ENCODE measurements around the gene PRMT1.

The PRMT1 gene

DNA sequence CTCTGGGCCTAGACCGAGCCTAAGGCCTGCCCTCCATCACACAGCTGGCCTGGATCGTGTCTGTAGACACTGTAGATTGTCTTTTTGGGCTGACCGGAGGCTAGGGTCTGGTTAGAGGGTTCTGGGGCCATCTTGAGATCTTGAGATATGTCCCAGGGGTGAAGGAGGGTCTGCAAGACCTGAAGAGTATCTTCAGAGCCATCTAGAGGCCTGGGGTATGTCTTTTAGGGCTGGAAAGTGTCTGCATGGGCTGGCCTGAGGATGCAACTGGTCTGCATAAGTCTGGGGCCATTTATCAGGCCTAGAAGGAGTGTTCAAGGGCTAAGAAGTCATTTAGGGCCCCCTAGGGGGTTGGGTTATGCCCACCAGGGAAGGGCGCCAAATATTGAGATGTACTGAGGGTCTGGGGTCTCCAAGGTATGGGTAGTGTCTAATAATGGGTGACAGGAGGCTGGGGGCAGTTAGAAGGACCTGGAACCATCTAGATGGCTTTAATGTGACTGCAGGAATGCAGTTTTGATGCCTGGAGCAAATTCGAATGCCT is 34.5 kb upstream of the PRMT1 start:
- TF ChIP-seq, protein P1, sequence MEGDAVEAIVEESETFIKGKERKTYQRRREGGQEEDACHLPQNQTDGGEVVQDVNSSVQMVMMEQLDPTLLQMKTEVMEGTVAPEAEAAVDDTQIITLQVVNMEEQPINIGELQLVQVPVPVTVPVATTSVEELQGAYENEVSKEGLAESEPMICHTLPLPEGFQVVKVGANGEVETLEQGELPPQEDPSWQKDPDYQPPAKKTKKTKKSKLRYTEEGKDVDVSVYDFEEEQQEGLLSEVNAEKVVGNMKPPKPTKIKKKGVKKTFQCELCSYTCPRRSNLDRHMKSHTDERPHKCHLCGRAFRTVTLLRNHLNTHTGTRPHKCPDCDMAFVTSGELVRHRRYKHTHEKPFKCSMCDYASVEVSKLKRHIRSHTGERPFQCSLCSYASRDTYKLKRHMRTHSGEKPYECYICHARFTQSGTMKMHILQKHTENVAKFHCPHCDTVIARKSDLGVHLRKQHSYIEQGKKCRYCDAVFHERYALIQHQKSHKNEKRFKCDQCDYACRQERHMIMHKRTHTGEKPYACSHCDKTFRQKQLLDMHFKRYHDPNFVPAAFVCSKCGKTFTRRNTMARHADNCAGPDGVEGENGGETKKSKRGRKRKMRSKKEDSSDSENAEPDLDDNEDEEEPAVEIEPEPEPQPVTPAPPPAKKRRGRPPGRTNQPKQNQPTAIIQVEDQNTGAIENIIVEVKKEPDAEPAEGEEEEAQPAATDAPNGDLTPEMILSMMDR (IDR thresholded peaks at IDR 0.05; ENCODE audit: low read depth, low read length): no peak
- peak overlapping the region; percentile 94 to 99 for H3K4me3 ChIP-seq (replicated peaks in 1 of 2; ENCODE audit: low read depth in 2 of 2, low read length in 2 of 2)
- DNase-seq (ENCODE audit: low read depth in 2 of 2): peak in 1 of 2 donors; percentile 8

DNA sequence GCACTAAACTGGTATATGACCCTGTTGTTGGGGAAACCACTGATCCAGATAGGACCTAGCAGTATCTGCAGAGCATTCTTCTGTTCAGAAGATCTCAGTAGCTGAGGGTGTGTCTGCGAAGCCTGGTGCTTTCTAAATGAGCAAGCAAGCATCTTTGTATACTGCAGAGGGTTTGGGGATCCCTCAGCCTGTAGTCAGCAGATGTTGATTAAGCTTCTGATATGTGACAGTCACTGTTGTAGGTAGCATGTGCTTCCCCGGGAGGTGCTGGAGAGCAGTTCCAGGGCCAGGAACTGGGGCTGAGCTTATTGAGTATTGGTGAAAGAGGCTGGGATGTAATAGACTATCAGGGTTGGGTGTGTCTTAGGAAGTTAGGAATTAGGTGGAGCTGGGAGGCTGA is 33.6 kb upstream of the PRMT1 start:
- no peak for DNase-seq (ENCODE audit: low read depth in 2 of 2)
- peak overlapping the region in 1 of 2 donors; percentile 99 for H3K4me3 ChIP-seq (replicated peaks in 1 of 2; ENCODE audit: low read depth in 2 of 2, low read length in 2 of 2)
- TF ChIP-seq, protein P1 (IDR thresholded peaks at IDR 0.05; ENCODE audit: low read depth, low read length): no peak

DNA sequence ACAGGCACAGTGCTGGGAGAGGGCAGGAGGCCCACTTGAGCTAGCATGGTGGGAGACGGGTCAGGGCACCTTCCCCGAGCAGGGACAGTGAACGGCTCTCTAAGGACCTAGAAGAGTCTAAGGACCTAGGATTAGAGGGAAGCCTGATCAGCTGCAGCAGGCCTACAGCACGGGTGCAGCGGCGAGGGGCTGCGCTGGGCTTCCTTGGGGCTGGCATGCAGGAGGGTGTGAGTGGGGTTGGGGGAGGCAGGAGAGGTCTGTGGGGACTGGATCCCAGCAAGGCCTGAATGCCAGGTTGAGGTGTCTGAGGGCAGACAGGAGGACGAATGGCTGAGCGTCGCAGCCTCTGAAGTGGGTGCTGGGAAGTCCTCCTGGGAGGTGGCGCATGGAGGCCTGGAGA is 31.5 kb upstream of the PRMT1 start:
- DNase-seq (ENCODE audit: low read depth in 2 of 2): no peak
- TF ChIP-seq, protein P1 (IDR thresholded peaks at IDR 0.05; ENCODE audit: low read depth, low read length): no peak
- no peak overlapping the region for H3K4me3 ChIP-seq (replicated peaks in 1 of 2; ENCODE audit: low read depth in 2 of 2, low read length in 2 of 2)

DNA sequence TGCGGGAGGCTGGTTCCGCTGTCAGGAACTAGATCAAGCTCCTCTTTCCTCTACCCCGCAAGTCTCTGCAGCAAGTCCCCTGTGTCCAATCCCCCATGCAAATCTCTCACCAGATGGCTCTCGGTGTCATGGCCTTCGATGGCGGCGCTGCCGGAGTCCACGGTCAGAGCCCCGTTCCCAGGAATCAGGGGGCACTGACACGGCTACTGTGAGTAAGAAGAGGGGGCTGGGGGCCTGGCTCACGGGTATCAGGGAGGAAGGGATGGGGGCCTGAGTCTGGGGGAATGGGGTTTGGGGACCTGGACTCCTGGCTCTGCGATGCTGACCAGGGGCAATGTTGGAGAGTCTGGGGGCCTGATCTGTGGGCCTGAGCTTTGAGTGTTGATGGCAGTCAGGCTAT is 31.1 kb upstream of the PRMT1 start:
- DNase-seq (ENCODE audit: low read depth in 2 of 2): no peak
- TF ChIP-seq, protein P1 (IDR thresholded peaks at IDR 0.05; ENCODE audit: low read depth, low read length): no peak
- H3K4me3 ChIP-seq (replicated peaks in 1 of 2; ENCODE audit: low read depth in 2 of 2, low read length in 2 of 2): no peak overlapping the region

DNA sequence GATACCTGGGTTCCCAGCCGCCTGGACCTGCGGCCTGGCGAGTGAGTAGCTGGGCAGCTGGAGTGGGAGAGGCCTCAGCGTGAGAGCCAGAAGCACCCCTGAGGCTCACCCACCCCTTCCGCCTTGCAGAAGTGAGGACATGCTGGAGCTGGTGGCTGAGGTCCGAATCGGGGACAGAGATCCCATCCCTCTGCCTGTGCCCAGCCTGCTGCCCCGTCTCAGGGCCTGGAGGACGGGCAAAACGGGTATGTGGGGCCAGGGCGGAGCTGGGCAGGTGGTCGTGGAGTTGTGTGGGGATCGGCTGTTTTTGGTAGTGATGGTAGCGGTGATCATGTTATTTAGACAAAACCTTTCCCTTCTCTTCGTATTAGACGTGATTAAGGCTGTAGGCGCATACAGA is 30.5 kb upstream of the PRMT1 start:
- no peak overlapping the region for H3K4me3 ChIP-seq (replicated peaks in 1 of 2; ENCODE audit: low read depth in 2 of 2, low read length in 2 of 2)
- DNase-seq (ENCODE audit: low read depth in 2 of 2): no peak
- TF ChIP-seq, protein P1 (IDR thresholded peaks at IDR 0.05; ENCODE audit: low read depth, low read length): no peak

DNA sequence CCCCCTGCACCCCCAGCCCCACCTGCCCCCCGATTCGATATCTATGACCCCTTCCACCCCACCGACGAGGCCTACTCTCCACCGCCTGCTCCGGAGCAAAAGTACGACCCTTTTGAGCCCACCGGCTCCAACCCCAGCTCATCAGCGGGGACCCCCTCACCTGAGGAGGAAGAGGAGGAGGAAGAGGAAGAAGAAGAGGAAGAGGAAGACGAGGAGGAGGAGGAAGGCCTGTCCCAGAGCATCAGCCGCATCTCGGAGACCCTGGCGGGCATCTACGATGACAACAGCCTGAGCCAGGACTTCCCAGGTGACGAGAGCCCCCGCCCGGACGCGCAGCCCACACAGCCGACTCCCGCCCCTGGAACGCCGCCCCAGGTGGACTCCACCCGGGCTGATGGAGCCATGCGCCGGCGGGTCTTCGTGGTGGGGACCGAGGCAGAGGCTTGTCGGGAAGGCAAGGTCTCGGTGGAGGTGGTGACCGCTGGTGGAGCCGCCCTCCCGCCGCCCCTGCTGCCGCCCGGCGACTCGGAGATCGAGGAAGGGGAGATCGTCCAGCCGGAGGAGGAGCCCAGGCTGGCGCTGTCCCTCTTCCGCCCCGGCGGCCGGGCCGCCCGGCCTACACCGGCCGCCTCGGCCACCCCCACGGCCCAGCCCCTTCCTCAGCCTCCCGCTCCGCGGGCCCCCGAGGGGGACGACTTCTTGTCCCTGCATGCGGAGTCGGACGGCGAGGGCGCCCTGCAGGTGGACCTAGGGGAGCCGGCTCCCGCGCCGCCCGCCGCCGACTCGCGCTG is 25.8 kb upstream of the PRMT1 start:
- no peak for DNase-seq (ENCODE audit: low read depth in 2 of 2)
- TF ChIP-seq, protein P1 (IDR thresholded peaks at IDR 0.05; ENCODE audit: low read depth, low read length): no peak
- no peak overlapping the region for H3K4me3 ChIP-seq (replicated peaks in 1 of 2; ENCODE audit: low read depth in 2 of 2, low read length in 2 of 2)

Measured in cardiac fibroblast (primary cell).